GM12874 (cell line): ENCODE measurements around the gene LYPD3.

ENCODE experiments used
- CTCF ChIP-seq: IDR thresholded peaks from 2 replicates; pipeline ENCODE4 v1.5.1; 2011; ENCODE audit warnings: low read depth, mild to moderate bottlenecking, control low read depth, low read length, moderate library complexity; ENCODE audit not compliant: insufficient read depth

LYPD3 gene

GRCh38 chr19:43416951-43417623 lies 48.3 kb downstream of the LYPD3 start:
- TF ChIP-seq CTCF, result no peak

GRCh38 chr19:43414554-43414953 lies 50.9 kb downstream of the LYPD3 start, which contains the start of gene TEX101:
Gene TEX101, plus strand, starts transcription at chr19:43414890. Its CDS starts 1,030 bp downstream, at chr19:43415920.
- TF ChIP-seq CTCF, result no peak

GRCh38 chr19:43412441-43412840 lies 53.0 kb downstream of the LYPD3 start:
- no peak for TF ChIP-seq CTCF
